Smooth muscle cell (in vitro differentiated cells): ENCODE data around the gene PCSK1. TPM values are rescaled to one million over a fixed set of nuclear protein-coding genes. Genes with fewer than 3 reads are reported as not detected.

Experiments used
- DNase-seq: peaks from one replicate; lab custom pipeline; 2025; ENCODE audit not compliant: unreplicated experiment; lab: John Stamatoyannopoulos, UW
- H2AFZ ChIP-seq: fragments of 200-600 bp; sonication (generic); 2 replicates; pipeline ENCODE4 v1.6.0; 2016; ENCODE audit warnings: antibody characterized with exemption, low read depth, mild to moderate bottlenecking
- H3F3A ChIP-seq: fragments of 200-600 bp; sonication (generic); 2 replicates; pipeline ENCODE4 v1.6.0; 2017; ENCODE audit warnings: antibody characterized with exemption, low read depth
- H3K27ac ChIP-seq: fragments of 200-600 bp; sonication (generic); 2 replicates; pipeline ENCODE4 v1.5.1; 2016; ENCODE audit warnings: low read depth, mild to moderate bottlenecking
- H3K27me3 ChIP-seq: fragments of 200-600 bp; sonication (generic); 2 replicates; pipeline ENCODE4 v1.6.1; 2016; ENCODE audit warnings: low read depth, mild to moderate bottlenecking
- H3K36me3 ChIP-seq: fragments of 200-600 bp; sonication (generic); 2 replicates; pipeline ENCODE4 v1.5.1; 2016; ENCODE audit warnings: low read depth
- H3K4me1 ChIP-seq: fragments of 200-600 bp; sonication (generic); 2 replicates; pipeline ENCODE4 v1.5.1; 2016; ENCODE audit warnings: low read depth
- H3K4me2 ChIP-seq: fragments of 200-600 bp; sonication (generic); 2 replicates; pipeline ENCODE4 v1.6.0; 2016; ENCODE audit warnings: mild to moderate bottlenecking
- H3K4me3 ChIP-seq: fragments of 200-600 bp; sonication (generic); 2 replicates; pipeline ENCODE4 v1.5.1; 2016; ENCODE audit warnings: mild to moderate bottlenecking
- H3K79me2 ChIP-seq: fragments of 200-600 bp; sonication (generic); 2 replicates; pipeline ENCODE4 v1.6.0; 2016; ENCODE audit warnings: low read depth, mild to moderate bottlenecking
- H3K9ac ChIP-seq: fragments of 200-600 bp; sonication (generic); 2 replicates; pipeline ENCODE4 v1.6.0; 2016; ENCODE audit warnings: low read depth
- H3K9me3 ChIP-seq: fragments of 200-600 bp; sonication (generic); replicated peaks from 2 replicates; pipeline ENCODE4 v1.5.1; 2016; ENCODE audit warnings: low read depth
- H4K20me1 ChIP-seq: fragments of 200-600 bp; sonication (generic); 2 replicates; pipeline ENCODE4 v1.6.0; 2016; ENCODE audit warnings: low read depth
- CTCF ChIP-seq: fragments of 200-600 bp; sonication (generic); IDR thresholded peaks from 2 replicates; pipeline ENCODE4 v1.5.1; 2017; ENCODE audit warnings: borderline replicate concordance, mild to moderate bottlenecking, antibody characterized with exemption; ENCODE audit not compliant: insufficient read depth, poor library complexity, severe bottlenecking
- WGBS: methylation state at CpG from one replicate; pipeline ENCODE4 v1.1.7; 2016; ENCODE audit warnings: low lambda C conversion rate; 5-methylcytosine and 5-hydroxymethylcytosine counted together
- polyA plus RNA-seq: library from polyadenylated mRNA; unstranded; fragments of >200 nt; fragmentation: Nextera tagmentation; extraction: Ambion mirVana; gene quantifications from 2 replicates; pipeline ENCODE4 v1.2.1, GENCODE V29; 2016
- total RNA-seq: library from RNA; depleted of rRNA; stranded (reverse); fragments of >200 nt; gene quantifications from 2 replicates; pipeline ENCODE4 v1.2.3, GENCODE V29; 2014

PCSK1 gene
- total and polyA plus RNA-seq, 2 experiments from 2014 or later, result 0.32 to 1.1 TPM

DNA sequence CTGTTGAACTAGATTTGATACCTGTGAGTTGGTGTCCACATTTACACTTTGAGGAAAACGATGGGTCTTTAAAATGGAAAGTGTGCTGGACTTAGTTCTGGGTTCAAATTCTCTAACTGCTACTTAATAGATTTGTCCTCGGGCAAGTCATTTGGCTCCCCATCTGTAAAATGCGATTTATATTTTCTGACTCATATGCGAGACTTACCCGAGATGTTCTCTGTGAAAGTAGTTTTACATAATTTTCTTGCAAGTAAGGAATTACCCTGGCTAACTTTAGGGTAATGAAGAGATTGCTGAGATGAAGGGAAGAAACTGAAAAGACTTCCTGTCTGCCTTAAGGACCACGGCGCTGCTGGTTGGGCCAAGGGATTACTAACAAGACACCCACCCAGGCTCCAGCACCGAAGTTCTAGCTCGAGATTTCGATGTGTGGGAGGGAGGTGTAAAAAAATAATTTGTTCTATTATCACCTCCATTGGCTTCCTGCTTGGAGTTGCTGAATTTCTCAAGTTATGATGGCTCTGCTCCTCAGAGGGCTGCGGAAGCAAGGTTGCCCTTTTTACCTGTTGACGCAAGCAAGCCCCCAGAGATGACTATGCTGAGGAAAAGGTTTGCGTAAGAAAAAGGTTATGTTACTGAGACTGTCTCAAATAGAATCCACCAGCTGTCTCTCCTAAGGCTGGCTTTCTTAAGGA, 24.1 kb downstream of the PCSK1 start:
- no peaks in the 10 kb centered on the region for H3K79me2 ChIP-seq
- H3F3A ChIP-seq, result no peaks in the 10 kb centered on the region
- no peak overlapping the region for H3K4me3 ChIP-seq
- peaks cover 6% of the 10 kb centered on the region for H3K27me3 ChIP-seq
- no peaks in the 10 kb centered on the region for H3K36me3 ChIP-seq
- H3K4me1 ChIP-seq, result no peaks in the 10 kb centered on the region
- H4K20me1 ChIP-seq, result no peaks in the 10 kb centered on the region
- no peak overlapping the region for H2AFZ ChIP-seq
- H3K9ac ChIP-seq, result no peak overlapping the region
- 84% methylated on average over 13 of the region's 13 CpGs for WGBS
- H3K9me3 ChIP-seq, result no peaks in the 10 kb centered on the region
- DNase-seq, result no peak
- H3K4me2 ChIP-seq, result no peak overlapping the region
- no peak for TF ChIP-seq CTCF
- H3K27ac ChIP-seq, result no peak overlapping the region

DNA sequence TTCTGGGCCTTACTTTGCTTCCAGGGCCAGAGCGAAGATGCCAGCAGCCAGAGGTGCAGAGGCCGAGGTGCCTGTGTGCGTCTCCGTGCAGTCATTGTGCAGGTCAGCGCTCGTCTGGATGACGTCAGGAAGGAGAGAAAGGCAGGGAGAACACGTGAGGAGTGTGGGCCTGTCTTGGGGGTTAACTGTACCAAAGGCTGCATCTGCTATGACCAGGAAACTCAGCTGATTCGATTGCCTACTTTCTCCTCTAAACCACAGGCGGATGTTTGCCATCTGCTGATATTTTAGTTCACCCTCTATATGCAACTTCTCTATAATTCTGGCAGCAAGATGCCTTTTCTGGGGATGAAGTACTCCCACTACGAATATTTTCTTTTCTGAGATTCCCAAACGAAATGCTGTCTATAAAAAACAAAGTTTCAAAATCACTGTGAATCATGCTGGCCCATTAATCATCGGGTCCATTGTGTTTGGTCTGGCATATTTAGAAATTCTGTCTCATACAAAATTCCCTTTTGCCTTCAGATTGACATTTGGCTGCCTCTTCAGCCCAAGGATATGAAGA, 24.8 kb downstream of the PCSK1 start:
- no peak overlapping the region for H3K4me2 ChIP-seq
- peaks cover 6% of the 10 kb centered on the region for H3K27me3 ChIP-seq
- no peak overlapping the region for H3K27ac ChIP-seq
- H3K9me3 ChIP-seq, result no peaks in the 10 kb centered on the region
- TF ChIP-seq CTCF, result no peak
- no peaks in the 10 kb centered on the region for H3K4me1 ChIP-seq
- H3K9ac ChIP-seq, result no peak overlapping the region
- 86% methylated on average over 13 of the region's 13 CpGs for WGBS
- no peaks in the 10 kb centered on the region for H3K36me3 ChIP-seq
- H3K4me3 ChIP-seq, result no peak overlapping the region
- H3K79me2 ChIP-seq, result no peaks in the 10 kb centered on the region
- H4K20me1 ChIP-seq, result no peaks in the 10 kb centered on the region
- DNase-seq, result no peak
- no peaks in the 10 kb centered on the region for H3F3A ChIP-seq
- H2AFZ ChIP-seq, result no peak overlapping the region

GRCh38 chr5:96407436-96407835, 25.6 kb downstream of the PCSK1 start:
- peaks cover 6% of the 10 kb centered on the region for H3K27me3 ChIP-seq
- H3K4me3 ChIP-seq, result no peak overlapping the region
- no peaks in the 10 kb centered on the region for H3F3A ChIP-seq
- DNase-seq, result no peak
- H4K20me1 ChIP-seq, result no peaks in the 10 kb centered on the region
- no peaks in the 10 kb centered on the region for H3K4me1 ChIP-seq
- no peak overlapping the region for H3K27ac ChIP-seq
- H3K36me3 ChIP-seq, result no peaks in the 10 kb centered on the region
- no peak overlapping the region for H2AFZ ChIP-seq
- H3K9me3 ChIP-seq, result no peaks in the 10 kb centered on the region
- no peak overlapping the region for H3K9ac ChIP-seq
- no peak overlapping the region for H3K4me2 ChIP-seq
- no peaks in the 10 kb centered on the region for H3K79me2 ChIP-seq
- TF ChIP-seq CTCF, result no peak
